ENCODE measurements around the gene ZDHHC9. TPM values are rescaled to one million over a fixed set of nuclear protein-coding genes. Genes with fewer than 3 reads are reported as not detected.
A peak's percentile ranks its signal among the peaks of the same experiment; 100 is the strongest.

Gene ZDHHC9
- total RNA-seq, 2 experiments from 2014 or later = 3.0 to 4.1 TPM

GRCh38 chrX:129798456-129798855 lies 45.2 kb downstream of the ZDHHC9 start:
- H3K27ac ChIP-seq (ENCODE audit: low read depth in 1 of 2, low read length in 2 of 2) = peak overlapping the region in 1 of 2 donors; percentile 10
- ATAC-seq (ENCODE audit: poor library complexity) = no peak
- no peaks in the 10 kb centered on the region for H3K9me3 ChIP-seq (ENCODE audit: control insufficient read depth in 1 of 2, insufficient read depth in 1 of 2, low read length in 2 of 2)
- H3K27ac Mint-ChIP-seq = peak overlapping the region; percentile 71
- intact Hi-C loops (cut with DNase I, micrococcal nuclease) = no loop called here
- POLR2A ChIA-PET = interaction anchor here (1.0 to 2.5 kb wide), 5 partner anchors 11 to 161 kb away, joined by 3 to 19 read pairs (median 4); no protein-coding TSS in a partner anchor
- no peak for DNase-seq
- TF ChIP-seq, protein P1, sequence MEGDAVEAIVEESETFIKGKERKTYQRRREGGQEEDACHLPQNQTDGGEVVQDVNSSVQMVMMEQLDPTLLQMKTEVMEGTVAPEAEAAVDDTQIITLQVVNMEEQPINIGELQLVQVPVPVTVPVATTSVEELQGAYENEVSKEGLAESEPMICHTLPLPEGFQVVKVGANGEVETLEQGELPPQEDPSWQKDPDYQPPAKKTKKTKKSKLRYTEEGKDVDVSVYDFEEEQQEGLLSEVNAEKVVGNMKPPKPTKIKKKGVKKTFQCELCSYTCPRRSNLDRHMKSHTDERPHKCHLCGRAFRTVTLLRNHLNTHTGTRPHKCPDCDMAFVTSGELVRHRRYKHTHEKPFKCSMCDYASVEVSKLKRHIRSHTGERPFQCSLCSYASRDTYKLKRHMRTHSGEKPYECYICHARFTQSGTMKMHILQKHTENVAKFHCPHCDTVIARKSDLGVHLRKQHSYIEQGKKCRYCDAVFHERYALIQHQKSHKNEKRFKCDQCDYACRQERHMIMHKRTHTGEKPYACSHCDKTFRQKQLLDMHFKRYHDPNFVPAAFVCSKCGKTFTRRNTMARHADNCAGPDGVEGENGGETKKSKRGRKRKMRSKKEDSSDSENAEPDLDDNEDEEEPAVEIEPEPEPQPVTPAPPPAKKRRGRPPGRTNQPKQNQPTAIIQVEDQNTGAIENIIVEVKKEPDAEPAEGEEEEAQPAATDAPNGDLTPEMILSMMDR (IDR thresholded peaks at IDR 0.05) = no peak
- no peaks in the 10 kb centered on the region for H3K27me3 Mint-ChIP-seq
- peaks cover 14% of the 10 kb centered on the region for H3K4me1 Mint-ChIP-seq (ENCODE audit: low read depth)
- H3K9me3 Mint-ChIP-seq = no peaks in the 10 kb centered on the region
- H3K4me3 ChIP-seq (ENCODE audit: low read length) = no peak overlapping the region
- peaks cover 40% of the 10 kb centered on the region for H3K36me3 Mint-ChIP-seq (ENCODE audit: low read depth)
- peaks cover 40% of the 10 kb centered on the region for H3K36me3 ChIP-seq (ENCODE audit: insufficient read depth, low read length)
- H3K27me3 ChIP-seq (ENCODE audit: control insufficient read depth in 1 of 2, insufficient read depth in 2 of 2, low read length in 2 of 2) = no peaks in the 10 kb centered on the region
- peaks cover 3% of the 10 kb centered on the region for H3K4me1 ChIP-seq (ENCODE audit: insufficient read depth, low read length)
- no peak overlapping the region for H3K4me3 Mint-ChIP-seq
- CTCF ChIA-PET = interaction anchor here (1.5 kb wide), 1 partner anchor 39 kb away, joined by 4 read pairs; no protein-coding TSS in a partner anchor

GRCh38 chrX:129797251-129797906 lies 46.3 kb downstream of the ZDHHC9 start:
- DNase-seq = no peak
- Histone ChIP-seq H3K27me3 (ENCODE audit: control insufficient read depth in 1 of 2, insufficient read depth in 2 of 2, low read length in 2 of 2) (no peaks in the 10 kb centered on the region), H3K36me3 (ENCODE audit: insufficient read depth, low read length) (peaks cover 51% of the 10 kb centered on the region), H3K4me1 (ENCODE audit: insufficient read depth, low read length) (peaks cover 7% of the 10 kb centered on the region), H3K4me3 (ENCODE audit: low read length) (no peak overlapping the region), H3K27ac (ENCODE audit: low read depth in 1 of 2, low read length in 2 of 2) (no peak overlapping the region), H3K9me3 (ENCODE audit: control insufficient read depth in 1 of 2, insufficient read depth in 1 of 2, low read length in 2 of 2) (no peaks in the 10 kb centered on the region)
- peaks cover 51% of the 10 kb centered on the region for H3K36me3 Mint-ChIP-seq (ENCODE audit: low read depth)
- intact Hi-C loops (cut with DNase I, micrococcal nuclease) = no loop called here
- ATAC-seq (ENCODE audit: poor library complexity) = no peak
- H3K27me3 Mint-ChIP-seq = no peaks in the 10 kb centered on the region
- POLR2A ChIA-PET = interaction anchor here (1.0 to 2.5 kb wide), 3 partner anchors 10 to 61 kb away, joined by 4 to 19 read pairs (median 4); no protein-coding TSS in a partner anchor
- H3K4me1 Mint-ChIP-seq (ENCODE audit: low read depth) = peaks cover 14% of the 10 kb centered on the region
- H3K9me3 Mint-ChIP-seq = no peaks in the 10 kb centered on the region
- no peak overlapping the region for H3K4me3 Mint-ChIP-seq
- H3K27ac Mint-ChIP-seq = peak overlapping the region; percentile 63
- CTCF ChIA-PET = no interaction called here
- TF ChIP-seq, protein P1 (IDR thresholded peaks at IDR 0.05) = no peak

DNA sequence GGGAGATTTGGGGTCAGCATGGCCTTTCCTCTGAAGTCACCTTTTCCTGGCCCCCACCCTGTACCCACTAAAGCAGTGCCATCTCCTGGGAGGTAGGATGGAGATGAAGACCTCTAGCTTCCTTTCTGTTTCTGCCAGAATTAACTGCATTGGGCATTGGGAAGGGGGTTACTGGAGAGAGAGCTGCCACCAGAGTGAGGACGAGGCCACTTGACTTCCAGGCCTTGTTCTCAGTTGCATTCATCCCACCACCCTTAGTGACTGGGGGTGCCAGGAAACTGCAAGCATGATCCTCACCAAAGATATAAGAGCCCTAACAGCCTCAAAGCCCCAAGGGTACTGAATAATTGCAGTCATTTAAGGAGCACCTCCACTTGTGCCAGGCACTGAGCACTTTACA lies 48.1 kb downstream of the ZDHHC9 start:
- CTCF ChIA-PET = no interaction called here
- peaks cover 62% of the 10 kb centered on the region for H3K36me3 Mint-ChIP-seq (ENCODE audit: low read depth)

More for the DNA sequence above, 48.1 kb downstream of the ZDHHC9 start:
- H3K9me3 ChIP-seq (ENCODE audit: control insufficient read depth in 1 of 2, insufficient read depth in 1 of 2, low read length in 2 of 2) = no peaks in the 10 kb centered on the region
- no peak overlapping the region for H3K27ac ChIP-seq (ENCODE audit: low read depth in 1 of 2, low read length in 2 of 2)
- intact Hi-C loops (cut with DNase I, micrococcal nuclease) = no loop called here
- peaks cover 69% of the 10 kb centered on the region for H3K36me3 ChIP-seq (ENCODE audit: insufficient read depth, low read length)
- no peak for DNase-seq
- peaks cover 16% of the 10 kb centered on the region for H3K4me1 ChIP-seq (ENCODE audit: insufficient read depth, low read length)
- Mint-ChIP-seq H3K4me1 (ENCODE audit: low read depth) (peaks cover 14% of the 10 kb centered on the region), H3K4me3 (no peak overlapping the region), H3K27ac (no peak overlapping the region), H3K9me3 (no peaks in the 10 kb centered on the region), H3K27me3 (no peaks in the 10 kb centered on the region)
- no peak for ATAC-seq (ENCODE audit: poor library complexity)
- no peaks in the 10 kb centered on the region for H3K27me3 ChIP-seq (ENCODE audit: control insufficient read depth in 1 of 2, insufficient read depth in 2 of 2, low read length in 2 of 2)
- H3K4me3 ChIP-seq (ENCODE audit: low read length) = no peak overlapping the region
- POLR2A ChIA-PET = interaction anchor here (0.7 to 2.0 kb wide), 5 partner anchors 11 to 69 kb away, joined by 4 to 8 read pairs (median 4); no protein-coding TSS in a partner anchor
- TF ChIP-seq, protein P1 (IDR thresholded peaks at IDR 0.05) = no peak

Data from CD4-positive, alpha-beta T cell (primary cell).